Nephron (organoid): ENCODE measurements around the gene PRRT1.
A peak's percentile ranks its signal among the peaks of the same experiment; 100 is the strongest.
"Not testable (repeated sequence)": the region's sequence is repeated elsewhere in the genome, so short reads cannot be mapped to it uniquely, and the experiment has no call there.

Experiments
- H3K27ac Mint-ChIP-seq, 3 experiments: 2 replicates each; pipeline ENCODE4 v1.8.0; 2020; ENCODE audit warnings: mixed read lengths in 3 of 3, mild to moderate bottlenecking in 2 of 3, moderate library complexity in 1 of 3
- H3K27me3 Mint-ChIP-seq: 2 replicates; pipeline ENCODE4 v1.8.0; 2021; ENCODE audit warnings: low read depth, mild to moderate bottlenecking, moderate library complexity, mixed read lengths
- H3K36me3 Mint-ChIP-seq: 2 replicates; pipeline ENCODE4 v1.8.0; 2020; ENCODE audit warnings: low read depth, mixed read lengths
- H3K4me1 Mint-ChIP-seq: 2 replicates; pipeline ENCODE4 v1.8.0; 2020; ENCODE audit warnings: mixed read lengths
- H3K4me3 Mint-ChIP-seq, 3 experiments: 2 replicates each; pipeline ENCODE4 v1.8.0; 2020; ENCODE audit warnings: mild to moderate bottlenecking in 3 of 3, mixed read lengths in 3 of 3, moderate library complexity in 2 of 3
- H3K9me3 Mint-ChIP-seq: 2 replicates; pipeline ENCODE4 v1.8.0; 2020; ENCODE audit warnings: mixed read lengths
- CTCF ChIP-seq, 3 experiments: fragments of 200-600 bp; sonication (generic); IDR thresholded peaks; one replicate each; pipeline ENCODE4 v1.5.0; 2021; ENCODE audit warnings: antibody characterized with exemption in 3 of 3; ENCODE audit not compliant: unreplicated experiment in 3 of 3

The PRRT1 gene

GRCh38 chr6:32188381-32189068 is 36.8 kb upstream of the PRRT1 start:
- Mint-ChIP-seq H3K36me3 (peaks cover 24% of the 10 kb centered on the region), H3K4me3 (peak overlapping the region; percentile 97 to 99 (median 98)), H3K27ac (peak overlapping the region; percentile 99 to 100 (median 99)), H3K4me1 (peaks cover 56% of the 10 kb centered on the region), H3K27me3 (no peaks in the 10 kb centered on the region), H3K9me3 (no peaks in the 10 kb centered on the region)
- no peak for TF ChIP-seq CTCF (IDR thresholded peaks at IDR 0.05; ENCODE audit: unreplicated experiment in 3 of 3)

- H3K27me3 Mint-ChIP-seq, H3K9me3 Mint-ChIP-seq: not testable (repeated sequence)
- H3K36me3 Mint-ChIP-seq, result peaks cover 24% of the 10 kb centered on the region
- peaks cover 52% of the 10 kb centered on the region for H3K4me1 Mint-ChIP-seq
- H3K27ac Mint-ChIP-seq, result peak overlapping the region; percentile 99 to 100 (median 99)
- H3K4me3 Mint-ChIP-seq, result peak overlapping the region; percentile 97 to 99 (median 98)
Measured at GRCh38 chr6:32187725-32188380, 36.1 kb upstream of the PRRT1 start.

GRCh38 chr6:32187009-32187709 is 35.4 kb upstream of the PRRT1 start:
- peak overlapping the region; percentile 83 to 99 (median 98) for H3K4me3 Mint-ChIP-seq
- TF ChIP-seq CTCF (IDR thresholded peaks at IDR 0.05; ENCODE audit: unreplicated experiment in 3 of 3), result no peak
- H3K27me3 Mint-ChIP-seq, result no peaks in the 10 kb centered on the region
- peaks cover 50% of the 10 kb centered on the region for H3K4me1 Mint-ChIP-seq
- peak overlapping the region; percentile 91 to 100 (median 99) for H3K27ac Mint-ChIP-seq
- H3K36me3 Mint-ChIP-seq, result peaks cover 24% of the 10 kb centered on the region
- no peaks in the 10 kb centered on the region for H3K9me3 Mint-ChIP-seq

- peak overlapping the region; percentile 83 to 99 (median 98) for H3K4me3 Mint-ChIP-seq
- peaks cover 47% of the 10 kb centered on the region for H3K4me1 Mint-ChIP-seq
- H3K27me3 Mint-ChIP-seq, H3K9me3 Mint-ChIP-seq: not testable (repeated sequence)
- H3K36me3 Mint-ChIP-seq, result peaks cover 28% of the 10 kb centered on the region
- H3K27ac Mint-ChIP-seq, result peak overlapping the region; percentile 91 to 100 (median 99)
Measured at GRCh38 chr6:32186151-32186840, 34.6 kb upstream of the PRRT1 start.

- not testable (repeated sequence) for H3K27me3 Mint-ChIP-seq, H3K9me3 Mint-ChIP-seq
- Mint-ChIP-seq H3K4me3 (peak overlapping the region; percentile 76 to 99 (median 98)), H3K4me1 (peaks cover 43% of the 10 kb centered on the region), H3K27ac (peak overlapping the region; percentile 84 to 100 (median 99)), H3K36me3 (peaks cover 33% of the 10 kb centered on the region)
Measured at GRCh38 chr6:32185681-32186131, 34.0 kb upstream of the PRRT1 start.

GRCh38 chr6:32184084-32184640 is 32.4 kb upstream of the PRRT1 start, which contains the start of gene AGER:
TSS of gene AGER (minus strand) at chr6:32184253. CDS start at chr6:32184222, 31 bp downstream.
- TF ChIP-seq CTCF (IDR thresholded peaks at IDR 0.05; ENCODE audit: unreplicated experiment in 3 of 3), result no peak
- Mint-ChIP-seq H3K4me1 (peaks cover 50% of the 10 kb centered on the region), H3K36me3 (peaks cover 41% of the 10 kb centered on the region), H3K4me3 (no peak within 1 kb of the TSS), H3K9me3 (no peaks in the 10 kb centered on the region), H3K27me3 (no peaks in the 10 kb centered on the region), H3K27ac (peak within 1 kb of the TSS in 2 of 3 experiments; percentile 48 to 49)
